ENCODE data around the gene RASA3. TPM values are rescaled to one million over a fixed set of nuclear protein-coding genes. Genes with fewer than 3 reads are reported as not detected.

RASA3 gene
- total RNA-seq, 1 experiment from 2014 or later = 9.1 TPM

DNA sequence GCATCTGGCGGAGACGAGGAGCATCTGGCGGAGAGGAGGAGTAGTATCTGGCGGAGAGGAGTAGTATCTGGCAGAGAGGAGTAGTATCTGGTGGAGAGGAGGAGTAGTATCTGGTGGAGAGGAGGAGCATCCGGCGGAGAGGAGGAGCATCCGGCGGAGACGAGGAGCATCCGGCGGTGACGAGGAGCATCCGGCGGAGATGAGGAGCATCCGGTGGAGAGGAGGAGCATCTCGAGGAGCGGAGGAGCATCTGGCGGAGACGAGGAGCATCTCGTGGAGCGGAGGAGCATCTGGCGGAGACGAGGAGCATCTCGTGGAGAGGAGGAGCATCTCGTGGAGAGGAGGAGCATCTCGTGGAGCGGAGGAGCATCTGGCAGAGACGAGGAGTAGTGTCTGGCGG, 177.2 kb downstream of the RASA3 start:
- no TSS peak for BruUV-seq (replicated peaks)
- Histone ChIP-seq H3K36me3 (ENCODE audit: low read depth, low read length) (no peaks in the 10 kb centered on the region), H3F3A (ENCODE audit: low read length, unreplicated experiment) (no peaks in the 10 kb centered on the region), H3K9ac (ENCODE audit: low read length) (no peak overlapping the region), H3K27me3 (ENCODE audit: low read length) (no peaks in the 10 kb centered on the region), H2AFZ (ENCODE audit: low read length) (no peak overlapping the region), H3K9me2 (replicated peaks; ENCODE audit: low read length) (no peaks in the 10 kb centered on the region), H3K9me3 (ENCODE audit: low read length) (no peaks in the 10 kb centered on the region), H3K27ac (ENCODE audit: low read length) (no peak overlapping the region), H4K20me1 (ENCODE audit: low read length) (no peaks in the 10 kb centered on the region), H3K79me2 (ENCODE audit: low read length) (no peaks in the 10 kb centered on the region), H3K4me2 (ENCODE audit: low read length) (no peak overlapping the region), H3K4me1 (ENCODE audit: insufficient read depth, low read length) (no peaks in the 10 kb centered on the region), H3K4me3 (ENCODE audit: low read length) (no peak overlapping the region)
- POLR2A ChIA-PET (ENCODE audit: unreplicated experiment) = no interaction called here
- CTCF ChIA-PET = no interaction called here
- intact Hi-C loops (cut with micrococcal nuclease) = no loop called here
- DNase-seq = no peak
- TF ChIP-seq EZH2 (IDR thresholded peaks at IDR 0.05; ENCODE audit: low read length, unreplicated experiment) (no peak), CTCF (conservative IDR thresholded peaks at IDR 0.05; ENCODE audit: low read depth, low read length) (no peak), EZH2phosphoT487 (IDR thresholded peaks at IDR 0.05; ENCODE audit: borderline replicate concordance, low read length) (no peak)
- ATAC-seq = no peak

DNA sequence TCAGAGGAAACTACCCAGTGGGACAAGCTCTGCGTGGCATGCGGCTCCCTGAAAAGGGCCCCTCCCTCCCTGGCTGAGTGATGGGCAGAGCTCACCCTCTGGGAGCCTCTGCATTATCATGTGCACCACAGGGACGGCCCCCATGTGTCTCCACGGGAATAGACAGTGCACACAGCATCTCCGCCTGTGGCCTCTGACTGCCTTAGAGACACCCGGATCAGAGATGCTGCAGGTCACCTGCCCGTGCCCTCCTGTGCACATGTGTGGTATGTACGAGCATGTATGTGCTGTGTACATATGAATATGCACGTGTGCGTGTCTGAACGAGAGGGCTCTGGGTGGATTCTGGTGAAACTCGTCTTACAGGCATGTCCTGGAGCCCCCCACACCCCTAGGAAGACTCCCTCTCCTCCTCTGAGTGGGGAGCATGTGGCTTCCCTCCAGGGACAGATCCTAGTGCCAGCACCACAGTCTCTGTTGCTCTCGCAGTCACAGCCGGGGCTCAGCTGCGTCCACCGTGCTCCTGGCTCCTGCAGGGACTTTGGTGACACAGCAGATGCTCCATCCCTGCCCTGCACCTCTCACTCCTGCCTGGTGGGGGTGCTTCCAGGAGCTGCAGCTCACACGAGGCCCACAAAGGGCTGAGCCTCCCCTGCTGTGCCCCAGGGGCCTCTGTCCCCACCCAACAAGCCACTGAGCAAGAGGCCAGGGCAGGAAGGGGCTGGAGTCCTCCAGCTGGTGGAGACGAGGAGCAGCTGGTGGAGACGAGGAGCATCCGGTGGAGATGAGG, 178.2 kb downstream of the RASA3 start:
- H3K27me3 ChIP-seq (ENCODE audit: low read length) = no peaks in the 10 kb centered on the region
- ATAC-seq (no peak), DNase-seq (no peak)
- no peak overlapping the region for H3K9ac ChIP-seq (ENCODE audit: low read length)
- no peaks in the 10 kb centered on the region for H3K79me2 ChIP-seq (ENCODE audit: low read length)
- BruUV-seq (replicated peaks) = no TSS peak
- H2AFZ ChIP-seq (ENCODE audit: low read length) = no peak overlapping the region
- POLR2A ChIA-PET (ENCODE audit: unreplicated experiment) = no interaction called here
- no peaks in the 10 kb centered on the region for H3K9me3 ChIP-seq (ENCODE audit: low read length)
- H3K4me3 ChIP-seq (ENCODE audit: low read length) = no peak overlapping the region
- no peaks in the 10 kb centered on the region for H3K9me2 ChIP-seq (replicated peaks; ENCODE audit: low read length)
- H3F3A ChIP-seq (ENCODE audit: low read length, unreplicated experiment) = no peaks in the 10 kb centered on the region
- no peak overlapping the region for H3K27ac ChIP-seq (ENCODE audit: low read length)
- H3K4me2 ChIP-seq (ENCODE audit: low read length) = no peak overlapping the region
- H3K4me1 ChIP-seq (ENCODE audit: insufficient read depth, low read length) = no peaks in the 10 kb centered on the region
- H4K20me1 ChIP-seq (ENCODE audit: low read length) = no peaks in the 10 kb centered on the region
- TF ChIP-seq EZH2 (IDR thresholded peaks at IDR 0.05; ENCODE audit: low read length, unreplicated experiment) = no peak
- TF ChIP-seq CTCF (conservative IDR thresholded peaks at IDR 0.05; ENCODE audit: low read depth, low read length) = no peak
- TF ChIP-seq EZH2phosphoT487 (IDR thresholded peaks at IDR 0.05; ENCODE audit: borderline replicate concordance, low read length) = no peak
- H3K36me3 ChIP-seq (ENCODE audit: low read depth, low read length) = no peaks in the 10 kb centered on the region
- intact Hi-C loops (cut with micrococcal nuclease) = no loop called here
- CTCF ChIA-PET = no interaction called here

- no peaks in the 10 kb centered on the region for H3K9me3 ChIP-seq (ENCODE audit: low read length)
- H3K27ac ChIP-seq (ENCODE audit: low read length) = no peak overlapping the region
- H2AFZ ChIP-seq (ENCODE audit: low read length) = no peak overlapping the region
- no peaks in the 10 kb centered on the region for H4K20me1 ChIP-seq (ENCODE audit: low read length)
- H3K79me2 ChIP-seq (ENCODE audit: low read length) = no peaks in the 10 kb centered on the region
- no peaks in the 10 kb centered on the region for H3K36me3 ChIP-seq (ENCODE audit: low read depth, low read length)
- ChIA-PET CTCF (no interaction called here), POLR2A (ENCODE audit: unreplicated experiment) (interaction anchor here (0.6 kb wide), 1 partner anchor 207 kb away, joined by 6 read pairs; no protein-coding TSS in a partner anchor)
- H3K9ac ChIP-seq (ENCODE audit: low read length) = no peak overlapping the region
- no peak overlapping the region for H3K4me2 ChIP-seq (ENCODE audit: low read length)
- ATAC-seq (no peak), DNase-seq (no peak)
- H3F3A ChIP-seq (ENCODE audit: low read length, unreplicated experiment) = no peaks in the 10 kb centered on the region
- no peaks in the 10 kb centered on the region for H3K9me2 ChIP-seq (replicated peaks; ENCODE audit: low read length)
- no peak overlapping the region for H3K4me3 ChIP-seq (ENCODE audit: low read length)
- H3K27me3 ChIP-seq (ENCODE audit: low read length) = no peaks in the 10 kb centered on the region
- TF ChIP-seq EZH2phosphoT487 (IDR thresholded peaks at IDR 0.05; ENCODE audit: borderline replicate concordance, low read length) = no peak
- no peak for TF ChIP-seq CTCF (conservative IDR thresholded peaks at IDR 0.05; ENCODE audit: low read depth, low read length)
- TF ChIP-seq EZH2 (IDR thresholded peaks at IDR 0.05; ENCODE audit: low read length, unreplicated experiment) = no peak
- no peaks in the 10 kb centered on the region for H3K4me1 ChIP-seq (ENCODE audit: insufficient read depth, low read length)
- intact Hi-C loops (cut with micrococcal nuclease) = no loop called here
- no TSS peak for BruUV-seq (replicated peaks)
Observed at GRCh38 chr13:113953561-113953960, 178.9 kb downstream of the RASA3 start.
